ENCODE measurements around the gene ZNF280D. TPM values are rescaled to one million over a fixed set of nuclear protein-coding genes. Genes with fewer than 3 reads are reported as not detected.

Gene ZNF280D
- total and polyA plus RNA-seq, 2 of the 4 experiments (the other 2 are of a cell fraction): 8.3 to 21.0 TPM

DNA sequence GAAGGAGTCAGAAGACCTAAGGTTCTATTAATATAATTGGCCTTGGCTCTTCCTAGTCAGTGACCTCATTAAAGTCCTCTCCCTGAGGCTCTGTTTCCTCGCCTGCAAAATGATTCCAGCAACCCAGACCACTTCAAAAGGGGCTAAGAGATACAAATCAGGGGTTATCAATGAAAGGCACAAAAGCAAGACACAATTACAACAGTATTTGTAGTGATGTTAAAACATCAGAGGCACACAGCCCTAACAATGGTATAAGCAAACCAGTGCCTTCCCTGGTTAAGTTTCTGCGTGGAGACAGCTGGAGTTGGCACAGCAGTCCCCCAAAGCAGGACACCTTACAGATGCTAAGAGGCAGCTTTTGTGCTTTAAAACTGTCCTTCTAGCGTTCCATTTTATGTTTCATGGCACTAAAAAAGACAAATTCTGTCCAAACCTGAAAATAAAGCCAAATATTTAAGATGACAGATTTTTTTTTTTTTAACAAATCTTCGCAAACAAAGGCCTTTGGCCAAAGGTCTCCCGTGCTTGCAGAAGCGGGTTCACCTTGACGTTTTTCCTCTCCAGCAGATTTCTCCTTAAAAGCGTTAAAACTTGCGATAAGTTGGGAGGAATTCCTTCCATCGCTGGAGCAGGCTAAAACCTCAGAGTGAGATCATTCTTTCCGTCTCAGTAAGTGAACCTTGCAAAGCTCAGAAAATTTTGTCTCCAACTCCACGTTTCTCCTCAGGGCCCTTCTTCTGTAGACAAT, 999 bp downstream of the ZNF280D start:
- dilution Hi-C loops (cut with HindIII; ENCODE audit: low sequenced_read_pairs, unreplicated experiment): no loop called here
- peak overlapping the region; percentile 76 for H2BK120ac ChIP-seq (ENCODE audit: low read depth, low read length)
- ATAC-seq (ENCODE audit: low read depth) (peak; percentile 19), DNase-seq (peak; percentile 61)
- no peak for TF ChIP-seq BHLHE40 (IDR thresholded peaks at IDR 0.05; ENCODE audit: low read depth, low read length)
- TF ChIP-seq CTCF (conservative IDR thresholded peaks at IDR 0.05; ENCODE audit: low read depth, low read length): no peak
- TF ChIP-seq RFX5 (IDR thresholded peaks at IDR 0.05; ENCODE audit: low read depth, low read length): no peak
- TF ChIP-seq MXI1 (IDR thresholded peaks at IDR 0.05; ENCODE audit: borderline replicate concordance, low read depth, low read length): no peak
- TF ChIP-seq CHD1 (IDR thresholded peaks at IDR 0.05; ENCODE audit: low read depth, low read length): no peak
- TF ChIP-seq RAD21 (IDR thresholded peaks at IDR 0.05; ENCODE audit: low read length): no peak
- TF ChIP-seq NFE2L2 (IDR thresholded peaks at IDR 0.05; ENCODE audit: low read depth, low read length): no peak
- no peak for TF ChIP-seq FOS (IDR thresholded peaks at IDR 0.05; ENCODE audit: low read depth, low read length)
- TF ChIP-seq SMC3 (IDR thresholded peaks at IDR 0.05; ENCODE audit: low read depth, low read length): no peak
- TF ChIP-seq MAZ (IDR thresholded peaks at IDR 0.05; ENCODE audit: borderline replicate concordance, low read depth, low read length): no peak
- TF ChIP-seq, protein P1, sequence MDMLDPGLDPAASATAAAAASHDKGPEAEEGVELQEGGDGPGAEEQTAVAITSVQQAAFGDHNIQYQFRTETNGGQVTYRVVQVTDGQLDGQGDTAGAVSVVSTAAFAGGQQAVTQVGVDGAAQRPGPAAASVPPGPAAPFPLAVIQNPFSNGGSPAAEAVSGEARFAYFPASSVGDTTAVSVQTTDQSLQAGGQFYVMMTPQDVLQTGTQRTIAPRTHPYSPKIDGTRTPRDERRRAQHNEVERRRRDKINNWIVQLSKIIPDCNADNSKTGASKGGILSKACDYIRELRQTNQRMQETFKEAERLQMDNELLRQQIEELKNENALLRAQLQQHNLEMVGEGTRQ (IDR thresholded peaks at IDR 0.05; ENCODE audit: low read depth, low read length): no peak
- TF ChIP-seq MAFK (IDR thresholded peaks at IDR 0.05; ENCODE audit: low read depth, low read length): no peak
- no peak for TF ChIP-seq RCOR1 (IDR thresholded peaks at IDR 0.05; ENCODE audit: insufficient replicate concordance, low read length)
- intact Hi-C loops (cut with micrococcal nuclease): loop anchor here (2.0 to 5.0 kb wide), 3 partner anchors 185 to 485 kb away; partner anchors contain the start of gene TCF12
- H4K8ac ChIP-seq (ENCODE audit: low read depth in 2 of 2, low read length in 2 of 2): peak overlapping the region; percentile 97 to 99
- H3K27ac ChIP-seq (ENCODE audit: insufficient read depth, low read length): peak overlapping the region; percentile 94
- peak overlapping the region; percentile 94 for H3K9ac ChIP-seq (ENCODE audit: low read depth, low read length)
- in situ Hi-C loops (cut with MboI; ENCODE audit: low sequenced_read_pairs): no loop called here
- H2BK5ac ChIP-seq (ENCODE audit: low read depth, low read length, poor library complexity, severe bottlenecking): peak overlapping the region; percentile 97
- H3K79me1 ChIP-seq (ENCODE audit: low read depth in 1 of 2, low read length in 2 of 2): peaks cover 18 to 48% of the 10 kb centered on the region in 2 experiments
- no peaks in the 10 kb centered on the region for H3K27me3 ChIP-seq (ENCODE audit: control insufficient read depth, insufficient read depth, low read length)
- no peaks in the 10 kb centered on the region; the same call in 1 of the 2 replicates for H3K9me1 ChIP-seq (ENCODE audit: insufficient read depth, low read length)
- H3K36me3 ChIP-seq (ENCODE audit: control insufficient read depth, insufficient read depth, low read length): peaks cover 2% of the 10 kb centered on the region; the same call in 1 of the 2 replicates
- ChIA-PET POLR2A (ENCODE audit: unreplicated experiment) (interaction anchor here (0.6 to 1.3 kb wide), 2 partner anchors 14 to 199 kb away, joined by 4 to 5 read pairs; no protein-coding TSS in a partner anchor), CTCF (interaction anchor here (0.6 kb wide), 3 partner anchors 236 to 816 kb away, joined by 3 to 4 read pairs (median 3); no protein-coding TSS in a partner anchor)
- peak overlapping the region; percentile 3; the same call in 1 of the 2 replicates for H2BK20ac ChIP-seq (ENCODE audit: low read depth, low read length)
- H3K56ac ChIP-seq (ENCODE audit: extremely low read depth, insufficient read depth, low read length): peak overlapping the region; percentile 97
- H3K18ac ChIP-seq (ENCODE audit: low read depth, low read length): peak overlapping the region; percentile 96
- 0% methylated on average over 1 of the region's 12 CpGs; no CpG with 5 or more reads in 1 of the 2 experiments for WGBS, 2 experiments (ENCODE audit: extremely low coverage in 2 of 2, insufficient read length in 1 of 2)
- H3K9me3 ChIP-seq (ENCODE audit: control insufficient read depth, insufficient read depth, low read length): no peaks in the 10 kb centered on the region
- peak overlapping the region; percentile 97 for H2AFZ ChIP-seq (replicated peaks; ENCODE audit: low read length, poor library complexity)
- peak overlapping the region; percentile 96 for H3K4ac ChIP-seq (ENCODE audit: low read depth, low read length)
- peak overlapping the region; percentile 94 for H3K4me2 ChIP-seq (ENCODE audit: low read depth, low read length)
- peak overlapping the region; percentile 98 for H2AK9ac ChIP-seq (replicated peaks; ENCODE audit: low read depth, low read length, poor library complexity)
- H4K91ac ChIP-seq (ENCODE audit: insufficient read depth, low read depth, low read length): peak overlapping the region; percentile 96
- peak overlapping the region; percentile 82; the same call in 2 of the 3 replicates for H2BK15ac ChIP-seq (ENCODE audit: low read depth, low read length)
- peaks cover 3% of the 10 kb centered on the region; the same call in 1 of the 2 replicates for H4K20me1 ChIP-seq (ENCODE audit: insufficient read depth, low read length)
- H3K14ac ChIP-seq (replicated peaks; ENCODE audit: low read depth, low read length): peak overlapping the region; percentile 97
- H3K23ac ChIP-seq (ENCODE audit: low read depth, low read length): peak overlapping the region; percentile 99
- peak overlapping the region; percentile 97 for H2AK5ac ChIP-seq (ENCODE audit: low read depth, low read length)
- peak overlapping the region; percentile 98 for H4K5ac ChIP-seq (ENCODE audit: low read depth, low read length)
- H3K4me3 ChIP-seq (ENCODE audit: insufficient read depth, low read depth, low read length): peak overlapping the region; percentile 87
- peaks cover 3% of the 10 kb centered on the region for H3K4me1 ChIP-seq (ENCODE audit: control insufficient read depth, insufficient read depth, low read length)
- TSS peak; percentile 27 for BruUV-seq (replicated peaks)
